Osteoblast (primary cell): Measurements from ENCODE around the gene HDAC9. TPM values are rescaled to one million over a fixed set of nuclear protein-coding genes. Genes with fewer than 3 reads are reported as not detected.
A peak's percentile ranks its signal among the peaks of the same experiment; 100 is the strongest.

ENCODE experiments used
- DNase-seq: peaks from one replicate; pipeline ENCODE4 v3.0.0; 2011; ENCODE audit warnings: low spot score, mixed read lengths; ENCODE audit not compliant: insufficient read length; ENCODE audit errors: missing footprints
- H2AFZ ChIP-seq: 2 replicates; pipeline ENCODE4 v1.6.0; 2011; ENCODE audit warnings: mild to moderate bottlenecking, low read length
- H3K27ac ChIP-seq: 2 replicates; pipeline ENCODE4 v1.5.1; 2011; ENCODE audit warnings: mild to moderate bottlenecking, low read depth, low read length, moderate library complexity
- H3K27me3 ChIP-seq: 2 replicates; pipeline ENCODE4 v1.6.0; 2012; ENCODE audit warnings: mild to moderate bottlenecking, control low read depth, inconsistent platforms, low read length, moderate library complexity; ENCODE audit not compliant: insufficient read depth
- H3K36me3 ChIP-seq: 2 replicates; pipeline ENCODE4 v1.5.1; 2011; ENCODE audit warnings: mild to moderate bottlenecking, low read length, control low read depth, moderate library complexity; ENCODE audit not compliant: insufficient read depth
- H3K4me1 ChIP-seq: 2 replicates; pipeline ENCODE4 v1.5.1; 2011; ENCODE audit warnings: mild to moderate bottlenecking, low read length, control low read depth, moderate library complexity; ENCODE audit not compliant: insufficient read depth
- H3K4me2 ChIP-seq: 2 replicates; pipeline ENCODE4 v1.6.0; 2011; ENCODE audit warnings: mild to moderate bottlenecking, low read length; ENCODE audit not compliant: insufficient read depth
- H3K4me3 ChIP-seq: fragments of 200-600 bp; sonication (generic); 3 replicates; pipeline ENCODE4 v1.5.1; 2012; ENCODE audit warnings: mild to moderate bottlenecking, low read length, inconsistent platforms; ENCODE audit not compliant: insufficient read depth
- H3K79me2 ChIP-seq: 2 replicates; pipeline ENCODE4 v1.6.0; 2012; ENCODE audit warnings: mild to moderate bottlenecking, low read length, control low read depth, inconsistent platforms; ENCODE audit not compliant: insufficient read depth
- H3K9me3 ChIP-seq: 2 replicates; pipeline ENCODE4 v1.5.1; 2011; ENCODE audit warnings: low read depth, low read length, control low read depth
- H4K20me1 ChIP-seq: 2 replicates; pipeline ENCODE4 v1.6.0; 2012; ENCODE audit warnings: mild to moderate bottlenecking, low read length, control low read depth; ENCODE audit not compliant: insufficient read depth
- total RNA-seq: library from RNA; depleted of rRNA; stranded (reverse); fragments of >200 nt; gene quantifications from 2 replicates; pipeline ENCODE4 v1.2.3, GENCODE V29; 2012
- TF ChIP-seq, protein P1 (sequence below): IDR thresholded peaks from 2 replicates; pipeline ENCODE4 v1.5.1; 2011; ENCODE audit warnings: mild to moderate bottlenecking, low read depth, low read length, moderate library complexity; ENCODE audit errors: extremely low read depth

The HDAC9 gene
- total RNA-seq, 1 donor: 21.7 TPM

DNA sequence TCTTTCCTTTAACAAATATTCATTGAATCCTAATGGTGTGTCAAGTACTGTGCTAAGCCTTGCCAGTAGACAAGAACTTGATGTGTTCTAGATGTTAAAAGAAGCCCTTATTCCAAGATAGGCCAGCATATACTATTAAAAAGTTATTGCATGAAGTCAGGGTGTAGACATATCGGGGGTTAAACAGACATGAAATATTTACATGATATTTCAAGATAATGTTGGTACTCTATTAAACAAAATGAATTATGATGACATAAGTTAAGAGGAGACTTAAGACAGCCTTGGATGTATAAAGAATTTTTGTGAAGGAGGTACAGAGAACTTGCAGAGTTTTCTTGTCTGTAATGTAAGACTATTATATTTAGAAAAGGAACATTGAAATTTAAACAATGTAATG lies 44.8 kb downstream of the HDAC9 start:
- DNase-seq: no peak
- Histone ChIP-seq H3K9me3 (no peaks in the 10 kb centered on the region), H3K36me3 (no peaks in the 10 kb centered on the region), H3K4me1 (peaks cover 16% of the 10 kb centered on the region), H2AFZ (no peak overlapping the region), H3K4me3 (no peak overlapping the region), H3K27ac (no peak overlapping the region), H4K20me1 (no peaks in the 10 kb centered on the region), H3K79me2 (peaks cover 20% of the 10 kb centered on the region), H3K4me2 (no peak overlapping the region), H3K27me3 (no peaks in the 10 kb centered on the region)
- TF ChIP-seq, protein P1, sequence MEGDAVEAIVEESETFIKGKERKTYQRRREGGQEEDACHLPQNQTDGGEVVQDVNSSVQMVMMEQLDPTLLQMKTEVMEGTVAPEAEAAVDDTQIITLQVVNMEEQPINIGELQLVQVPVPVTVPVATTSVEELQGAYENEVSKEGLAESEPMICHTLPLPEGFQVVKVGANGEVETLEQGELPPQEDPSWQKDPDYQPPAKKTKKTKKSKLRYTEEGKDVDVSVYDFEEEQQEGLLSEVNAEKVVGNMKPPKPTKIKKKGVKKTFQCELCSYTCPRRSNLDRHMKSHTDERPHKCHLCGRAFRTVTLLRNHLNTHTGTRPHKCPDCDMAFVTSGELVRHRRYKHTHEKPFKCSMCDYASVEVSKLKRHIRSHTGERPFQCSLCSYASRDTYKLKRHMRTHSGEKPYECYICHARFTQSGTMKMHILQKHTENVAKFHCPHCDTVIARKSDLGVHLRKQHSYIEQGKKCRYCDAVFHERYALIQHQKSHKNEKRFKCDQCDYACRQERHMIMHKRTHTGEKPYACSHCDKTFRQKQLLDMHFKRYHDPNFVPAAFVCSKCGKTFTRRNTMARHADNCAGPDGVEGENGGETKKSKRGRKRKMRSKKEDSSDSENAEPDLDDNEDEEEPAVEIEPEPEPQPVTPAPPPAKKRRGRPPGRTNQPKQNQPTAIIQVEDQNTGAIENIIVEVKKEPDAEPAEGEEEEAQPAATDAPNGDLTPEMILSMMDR: no peak

DNA sequence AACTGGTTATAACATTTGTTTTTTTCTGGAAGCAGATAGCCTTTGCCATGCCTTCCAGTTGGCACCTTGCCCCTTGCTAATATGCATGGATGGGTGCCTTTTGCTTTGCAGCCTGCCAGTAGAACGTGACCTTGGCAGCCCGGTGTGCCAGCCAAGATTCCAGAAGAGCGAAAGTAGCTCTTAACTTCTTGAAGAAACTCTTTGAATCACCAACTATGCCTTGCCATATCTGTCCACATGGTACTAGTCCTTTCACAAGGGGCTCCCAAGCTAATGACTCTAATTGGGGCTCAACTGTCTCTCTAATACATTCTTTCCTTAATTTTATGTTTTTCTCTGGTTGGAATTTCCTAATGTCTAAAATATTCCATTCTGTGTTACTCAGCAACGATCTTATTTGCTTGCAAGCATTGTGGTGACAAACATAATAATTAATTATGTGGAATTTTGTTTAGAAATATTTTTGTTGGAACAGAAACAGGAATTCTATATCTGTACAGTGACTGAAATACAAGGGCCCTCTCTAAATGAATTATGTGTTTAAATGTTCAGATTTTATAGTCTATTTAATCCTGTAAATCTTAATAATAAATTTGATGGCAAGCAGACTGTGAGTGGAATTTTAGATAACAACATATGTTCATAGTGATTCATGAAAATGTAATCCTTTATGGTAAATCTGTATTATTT lies 45.8 kb downstream of the HDAC9 start:
- Histone ChIP-seq H3K36me3 (no peaks in the 10 kb centered on the region), H3K9me3 (no peaks in the 10 kb centered on the region), H2AFZ (peak overlapping the region; percentile 50), H3K4me3 (peak overlapping the region; percentile 50), H4K20me1 (no peaks in the 10 kb centered on the region), H3K27ac (peak overlapping the region; percentile 82), H3K79me2 (peaks cover 16% of the 10 kb centered on the region), H3K4me1 (peaks cover 16% of the 10 kb centered on the region), H3K4me2 (peak overlapping the region; percentile 78), H3K27me3 (no peaks in the 10 kb centered on the region)
- TF ChIP-seq, protein P1: no peak
- peak; percentile 21 for DNase-seq

DNA sequence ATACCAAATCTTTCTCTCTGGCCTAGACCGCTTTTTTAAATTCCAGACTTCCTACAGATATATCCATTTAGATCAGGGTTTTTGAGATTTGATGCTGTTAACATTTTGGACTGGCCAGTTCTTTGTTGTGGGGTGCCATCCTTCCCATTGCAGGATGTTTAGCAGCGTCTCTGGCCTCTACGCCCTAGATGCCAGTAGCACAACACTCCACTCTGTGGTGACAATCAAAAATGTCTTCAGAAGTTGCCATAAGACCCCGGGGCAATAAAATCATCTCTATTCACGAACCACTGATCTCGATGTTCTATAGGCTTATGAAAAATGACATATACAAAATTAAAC lies 46.3 kb downstream of the HDAC9 start:
- no peaks in the 10 kb centered on the region for H3K27me3 ChIP-seq
- peak overlapping the region; percentile 78 for H3K4me2 ChIP-seq
- H4K20me1 ChIP-seq: no peaks in the 10 kb centered on the region
- peaks cover 16% of the 10 kb centered on the region for H3K79me2 ChIP-seq
- H3K4me3 ChIP-seq: no peak overlapping the region
- H3K36me3 ChIP-seq: no peaks in the 10 kb centered on the region
- peak; percentile 25 for DNase-seq
- peaks cover 16% of the 10 kb centered on the region for H3K4me1 ChIP-seq
- H3K27ac ChIP-seq: peak overlapping the region; percentile 82
- TF ChIP-seq, protein P1: no peak
- no peak overlapping the region for H2AFZ ChIP-seq
- no peaks in the 10 kb centered on the region for H3K9me3 ChIP-seq

DNA sequence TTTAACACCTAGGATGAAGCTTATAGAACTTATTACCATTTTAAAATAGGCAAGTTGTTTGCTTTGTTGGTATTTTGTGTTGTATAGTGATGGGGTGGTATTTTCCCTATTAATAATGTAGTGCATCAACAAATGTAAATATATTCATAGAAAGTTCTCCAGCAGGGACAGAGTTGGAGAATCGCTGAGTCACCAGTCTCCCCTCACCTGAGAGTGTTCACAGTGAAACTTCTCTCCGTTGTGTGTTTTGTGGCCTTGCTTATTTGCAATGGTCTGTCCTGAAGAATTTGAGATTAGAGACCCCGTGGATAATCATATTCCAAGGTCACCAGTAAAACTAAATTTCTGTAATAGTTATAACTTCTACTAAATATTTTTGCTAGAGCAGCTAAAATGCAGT lies 51.0 kb downstream of the HDAC9 start:
- Histone ChIP-seq H3K79me2 (peaks cover 3% of the 10 kb centered on the region), H3K4me2 (no peak overlapping the region), H2AFZ (no peak overlapping the region), H4K20me1 (no peaks in the 10 kb centered on the region), H3K36me3 (no peaks in the 10 kb centered on the region), H3K27ac (no peak overlapping the region), H3K4me3 (no peak overlapping the region), H3K4me1 (peaks cover 7% of the 10 kb centered on the region), H3K9me3 (no peaks in the 10 kb centered on the region), H3K27me3 (no peaks in the 10 kb centered on the region)
- DNase-seq: no peak
- TF ChIP-seq, protein P1: no peak
